B cell (primary cell): ENCODE data around the gene CHD2. TPM values are rescaled to one million over a fixed set of nuclear protein-coding genes. Genes with fewer than 3 reads are reported as not detected.

Experiments used
- ATAC-seq: fragments of 200-7000 bp; cut with Tn5 transposase; one replicate; pipeline ENCODE4 v1.10.0; 2021; ENCODE audit warnings: low read depth, mild to moderate bottlenecking, moderate number of reproducible peaks, moderate library complexity
- CTCF ChIA-PET: fragments of 350-600 bp; sonication (Branson Sonifier 250); formaldehyde crosslinking; loops from one replicate; lab custom pipeline; 2021; ENCODE audit warnings: antibody characterized with exemption, inconsistent platforms; lab: Charles Lee
- POLR2A ChIA-PET: fragments of 350-600 bp; sonication (Branson Sonifier 250); formaldehyde crosslinking; loops from one replicate; lab custom pipeline; 2021; ENCODE audit warnings: antibody characterized with exemption; lab: Charles Lee
- DNase-seq: peaks from one replicate; pipeline ENCODE4 v3.0.0; 2013
- H2AFZ ChIP-seq: 2 replicates; pipeline ENCODE4 v1.6.1; 2012; ENCODE audit warnings: mild to moderate bottlenecking, low read depth, low read length; ENCODE audit not compliant: insufficient read depth, poor library complexity, severe bottlenecking
- H3K27ac ChIP-seq, 2 donors: 1 replicate in 1 of 2; 2 replicates in 1 of 2; pipeline ENCODE4 v1.5.1; 2012 to 2013; ENCODE audit warnings: low read length in 2 of 2, mild to moderate bottlenecking in 2 of 2, moderate library complexity in 1 of 2
- H3K27me3 ChIP-seq, 4 experiments: fragments of 200-600 bp in 1 of 4; sonication (generic) in 1 of 4; replicated peaks in 1 of 4; 1 replicate in 2 of 4; 2 replicates in 2 of 4; pipeline versions ENCODE4 v1.6.1 to v1.7.0; 2013 to 2016; ENCODE audit warnings: low read length in 3 of 4, mild to moderate bottlenecking in 2 of 4, mixed read lengths in 1 of 4, moderate library complexity in 1 of 4; ENCODE audit not compliant: insufficient read depth in 4 of 4, control insufficient read depth in 3 of 4; ENCODE audit errors: control extremely low read depth in 1 of 4
- H3K36me3 ChIP-seq, 2 experiments: replicated peaks in 1 of 2; 1 replicate in 1 of 2; 2 replicates in 1 of 2; pipeline versions ENCODE4 v1.6.1 to v1.7.1; 2013; ENCODE audit warnings: low read length in 1 of 2; ENCODE audit not compliant: insufficient read depth in 2 of 2, control insufficient read depth in 1 of 2; ENCODE audit errors: control extremely low read depth in 1 of 2, extremely low read depth in 1 of 2
- H3K4me1 ChIP-seq, 2 donors: fragments of 200-600 bp in 1 of 2; sonication (generic) in 1 of 2; 1 replicate in 1 of 2; 2 replicates in 1 of 2; pipeline versions ENCODE4 v1.5.1 to v1.6.1; 2013 to 2017; ENCODE audit warnings: low read length in 2 of 2; ENCODE audit not compliant: control insufficient read depth in 2 of 2, insufficient read depth in 2 of 2
- H3K4me2 ChIP-seq: replicated peaks from 2 replicates; pipeline ENCODE3; 2012; ENCODE audit warnings: mild to moderate bottlenecking, low read depth, low read length; ENCODE audit not compliant: poor library complexity, severe bottlenecking
- H3K4me3 ChIP-seq, 5 experiments: fragments of 200-600 bp in 1 of 5; sonication (generic) in 1 of 5; 1 replicate in 3 of 5; 2 replicates in 2 of 5; pipeline versions ENCODE4 v1.5.1 to v1.7.0; 2011 to 2016; ENCODE audit warnings: low read length in 4 of 5, mild to moderate bottlenecking in 4 of 5, low read depth in 2 of 5, control low read depth in 1 of 5, moderate library complexity in 1 of 5; ENCODE audit not compliant: insufficient read depth in 1 of 5; ENCODE audit errors: control extremely low read depth in 1 of 5, extremely low read depth in 1 of 5
- H3K79me2 ChIP-seq: fragments of 200-600 bp; sonication (generic); one replicate; pipeline ENCODE4 v1.6.0; 2016; ENCODE audit warnings: low read length; ENCODE audit not compliant: control insufficient read depth, insufficient read depth
- H3K9ac ChIP-seq: fragments of 200-600 bp; sonication (generic); 2 replicates; pipeline ENCODE4 v1.6.1; 2017; ENCODE audit warnings: mild to moderate bottlenecking, low read length, moderate library complexity
- H3K9me3 ChIP-seq, 3 donors: one replicate each; pipeline versions ENCODE4 v1.6.1 to v1.7.1; 2013; ENCODE audit warnings: low read length in 2 of 3; ENCODE audit not compliant: control insufficient read depth in 2 of 3, insufficient read depth in 1 of 3; ENCODE audit errors: control extremely low read depth in 1 of 3
- H4K20me1 ChIP-seq: 2 replicates; pipeline ENCODE4 v1.6.0; 2012; ENCODE audit warnings: mild to moderate bottlenecking, low read length; ENCODE audit not compliant: insufficient read depth, control insufficient read depth, poor library complexity, severe bottlenecking
- H3K27ac Mint-ChIP-seq: one replicate; pipeline ENCODE4 v1.8.0; 2021; ENCODE audit warnings: mixed read lengths
- H3K27me3 Mint-ChIP-seq: one replicate; pipeline ENCODE4 v1.8.0; 2021; ENCODE audit warnings: mixed read lengths
- H3K4me1 Mint-ChIP-seq: one replicate; pipeline ENCODE4 v1.8.0; 2021; ENCODE audit warnings: mixed read lengths
- H3K4me3 Mint-ChIP-seq: one replicate; pipeline ENCODE4 v1.8.0; 2021; ENCODE audit warnings: mixed read lengths
- H3K9me3 Mint-ChIP-seq: one replicate; pipeline ENCODE4 v1.8.0; 2022; ENCODE audit warnings: mixed read lengths; ENCODE audit not compliant: insufficient read depth
- EZH2 ChIP-seq: IDR thresholded peaks from 2 replicates; pipeline ENCODE4 v1.6.1; 2012; ENCODE audit warnings: borderline replicate concordance, low read depth, mild to moderate bottlenecking, moderate library complexity, low read length; ENCODE audit not compliant: insufficient read depth, poor library complexity, severe bottlenecking
- WGBS: methylation state at CpG from one replicate; pipeline ENCODE4 v1.1.5; 2013; ENCODE audit warnings: missing lambda C conversion rate; ENCODE audit not compliant: insufficient coverage; 5-methylcytosine and 5-hydroxymethylcytosine counted together
- intact Hi-C: fragments of 100-400 bp; cut with micrococcal nuclease; formaldehyde crosslinking; loops from one replicate; pipeline ENCODE4 v1.10.0; 2022
- polyA plus RNA-seq: library from polyadenylated mRNA; depleted of rRNA; stranded (reverse); fragments of >200 nt; gene quantifications from 2 replicates; pipeline ENCODE4 v1.2.3, GENCODE V29; 2012
- total RNA-seq, 2 donors: library from RNA; stranded (reverse); fragments of 120-200 nt in 1 of 2; gene quantifications; 1 replicate in 1 of 2; 2 replicates in 1 of 2; pipeline versions ENCODE4 v1.2.3 to v1.2.4, GENCODE V29; 2013 to 2022
- TF ChIP-seq, protein P1 (sequence below): fragments of 200-600 bp; IDR thresholded peaks from one replicate; pipeline ENCODE4 v1.8.0; 2022; ENCODE audit warnings: antibody characterized with exemption, mild to moderate bottlenecking

Gene CHD2
- total and polyA plus RNA-seq, 2 donors (not counting 1 experiment from before 2014, with no cell fraction given) = 86.9 to 353 TPM

DNA sequence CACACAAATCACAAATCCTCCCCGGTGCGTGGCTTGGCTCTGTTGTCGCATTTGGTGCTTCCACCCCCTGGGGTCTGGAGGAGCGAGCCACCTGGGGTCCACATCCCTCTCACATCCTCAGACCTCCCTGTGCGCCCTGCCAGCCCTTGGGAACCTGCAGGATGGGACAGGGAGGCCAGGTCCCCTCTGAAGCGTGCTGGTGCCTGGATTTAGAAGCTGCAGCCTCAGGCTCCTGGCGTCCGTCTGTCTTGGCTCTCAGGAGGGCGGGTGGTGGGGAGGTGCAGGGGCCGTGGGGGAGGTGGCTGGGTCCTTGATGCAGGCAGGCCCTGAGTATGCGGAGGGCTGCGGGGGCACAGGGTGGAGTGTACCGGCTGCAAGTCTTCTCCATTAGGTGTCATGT is 150.5 kb downstream of the CHD2 start:
- no peaks in the 10 kb centered on the region for H3K79me2 ChIP-seq
- peaks cover 2% of the 10 kb centered on the region for H3K9me3 Mint-ChIP-seq
- no peak overlapping the region for H3K4me2 ChIP-seq
- H3K27ac Mint-ChIP-seq = no peak overlapping the region
- no peaks in the 10 kb centered on the region for H4K20me1 ChIP-seq
- H3K9ac ChIP-seq = no peak overlapping the region
- ATAC-seq (no peak), DNase-seq (no peak)
- ChIA-PET CTCF (no interaction called here), POLR2A (no interaction called here)
- no peak overlapping the region for H3K4me3 ChIP-seq
- no peak overlapping the region for H2AFZ ChIP-seq
- no peak for TF ChIP-seq EZH2
- TF ChIP-seq, protein P1, sequence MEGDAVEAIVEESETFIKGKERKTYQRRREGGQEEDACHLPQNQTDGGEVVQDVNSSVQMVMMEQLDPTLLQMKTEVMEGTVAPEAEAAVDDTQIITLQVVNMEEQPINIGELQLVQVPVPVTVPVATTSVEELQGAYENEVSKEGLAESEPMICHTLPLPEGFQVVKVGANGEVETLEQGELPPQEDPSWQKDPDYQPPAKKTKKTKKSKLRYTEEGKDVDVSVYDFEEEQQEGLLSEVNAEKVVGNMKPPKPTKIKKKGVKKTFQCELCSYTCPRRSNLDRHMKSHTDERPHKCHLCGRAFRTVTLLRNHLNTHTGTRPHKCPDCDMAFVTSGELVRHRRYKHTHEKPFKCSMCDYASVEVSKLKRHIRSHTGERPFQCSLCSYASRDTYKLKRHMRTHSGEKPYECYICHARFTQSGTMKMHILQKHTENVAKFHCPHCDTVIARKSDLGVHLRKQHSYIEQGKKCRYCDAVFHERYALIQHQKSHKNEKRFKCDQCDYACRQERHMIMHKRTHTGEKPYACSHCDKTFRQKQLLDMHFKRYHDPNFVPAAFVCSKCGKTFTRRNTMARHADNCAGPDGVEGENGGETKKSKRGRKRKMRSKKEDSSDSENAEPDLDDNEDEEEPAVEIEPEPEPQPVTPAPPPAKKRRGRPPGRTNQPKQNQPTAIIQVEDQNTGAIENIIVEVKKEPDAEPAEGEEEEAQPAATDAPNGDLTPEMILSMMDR = no peak
- H3K4me3 Mint-ChIP-seq = no peak overlapping the region
- peaks cover 7% of the 10 kb centered on the region for H3K4me1 Mint-ChIP-seq
- peaks cover 0 to 14% (median 0%) of the 10 kb centered on the region in 4 experiments for H3K27me3 ChIP-seq
- H3K9me3 ChIP-seq = peaks cover 0 to 8% (median 4%) of the 10 kb centered on the region in 3 donors
- H3K27me3 Mint-ChIP-seq = peaks cover 24% of the 10 kb centered on the region
- WGBS = 97% methylated on average over 13 of the region's 13 CpGs
- no peaks in the 10 kb centered on the region for H3K36me3 ChIP-seq
- H3K4me1 ChIP-seq = peaks cover 6 to 8% of the 10 kb centered on the region in 2 donors
- H3K27ac ChIP-seq = no peak overlapping the region
- intact Hi-C loops = no loop called here

DNA sequence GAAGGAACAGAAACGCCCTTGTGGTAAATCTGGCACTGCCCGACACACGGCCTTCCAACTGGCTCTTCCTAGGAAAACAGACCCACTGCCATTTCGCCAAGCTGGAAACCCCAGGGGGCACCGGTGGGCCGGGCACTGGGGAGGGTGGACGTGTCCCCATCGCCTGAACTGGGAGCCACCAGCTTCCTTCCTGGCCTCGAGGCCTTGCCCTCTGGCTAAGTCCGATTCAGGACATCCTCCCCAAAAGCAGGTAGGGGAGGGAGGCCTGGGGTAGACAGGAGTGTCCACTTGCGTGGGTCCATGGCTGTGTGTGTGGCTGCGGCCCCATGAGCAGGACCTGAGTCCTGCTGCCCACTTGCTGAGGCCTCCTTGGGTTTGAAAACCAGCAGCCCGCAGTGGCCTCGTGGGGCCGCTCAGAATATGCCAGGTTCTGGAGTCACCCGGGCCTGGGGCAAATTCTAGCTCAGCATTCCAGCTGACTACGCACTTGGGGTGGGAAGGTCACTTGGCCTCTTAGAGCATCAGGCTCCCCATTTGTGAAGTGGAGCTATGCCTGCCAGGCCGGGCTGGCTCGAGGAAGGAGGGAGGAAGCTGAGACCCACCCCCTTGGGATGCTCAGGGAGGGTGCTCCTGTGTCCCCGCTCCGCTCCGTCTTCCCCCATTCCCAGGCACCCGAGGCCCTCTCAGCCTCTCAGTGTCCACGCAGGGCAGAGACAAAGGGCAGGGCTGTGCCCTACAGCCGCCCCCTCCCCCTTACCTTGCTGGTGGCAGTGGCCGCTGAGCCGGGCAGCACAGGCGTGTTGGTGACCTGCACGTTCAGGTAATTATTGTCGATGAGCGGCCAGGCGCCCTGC is 151.3 kb downstream of the CHD2 start:
- H3K27me3 ChIP-seq = peaks cover 0 to 14% (median 0%) of the 10 kb centered on the region in 4 experiments
- H2AFZ ChIP-seq = no peak overlapping the region
- H3K4me3 ChIP-seq = no peak overlapping the region
- WGBS = 94% methylated on average over 32 of the region's 32 CpGs
- peaks cover 0 to 7% (median 0%) of the 10 kb centered on the region in 3 donors for H3K9me3 ChIP-seq
- Mint-ChIP-seq H3K27ac (no peak overlapping the region), H3K9me3 (no peaks in the 10 kb centered on the region), H3K27me3 (peaks cover 18% of the 10 kb centered on the region), H3K4me1 (peaks cover 7% of the 10 kb centered on the region), H3K4me3 (no peak overlapping the region)
- no peak overlapping the region for H3K27ac ChIP-seq
- no peak overlapping the region for H3K4me2 ChIP-seq
- intact Hi-C loops = no loop called here
- CTCF ChIA-PET = no interaction called here
- H3K36me3 ChIP-seq = no peaks in the 10 kb centered on the region
- no peak for DNase-seq
- peaks cover 6 to 8% of the 10 kb centered on the region in 2 donors for H3K4me1 ChIP-seq
- no peak overlapping the region for H3K9ac ChIP-seq
- TF ChIP-seq, protein P1 = no peak
- TF ChIP-seq EZH2 = no peak
- no peaks in the 10 kb centered on the region for H3K79me2 ChIP-seq
- ATAC-seq = no peak
- POLR2A ChIA-PET = interaction anchor here (0.5 kb wide), 1 partner anchor 354 kb away, joined by 3 read pairs; no protein-coding TSS in a partner anchor
- H4K20me1 ChIP-seq = no peaks in the 10 kb centered on the region
